B cell (primary cell): ENCODE measurements around the gene POLR2A. TPM values are rescaled to one million over a fixed set of nuclear protein-coding genes. Genes with fewer than 3 reads are reported as not detected.
A peak's percentile ranks its signal among the peaks of the same experiment; 100 is the strongest.

Experiments
- ATAC-seq: fragments of 200-7000 bp; cut with Tn5 transposase; one replicate; pipeline ENCODE4 v1.10.0; 2021; ENCODE audit warnings: low read depth, mild to moderate bottlenecking, moderate number of reproducible peaks, moderate library complexity
- CTCF ChIA-PET: fragments of 350-600 bp; sonication (Branson Sonifier 250); formaldehyde crosslinking; loops from one replicate; lab custom pipeline; 2021; ENCODE audit warnings: antibody characterized with exemption, inconsistent platforms; lab: Charles Lee
- POLR2A ChIA-PET: fragments of 350-600 bp; sonication (Branson Sonifier 250); formaldehyde crosslinking; loops from one replicate; lab custom pipeline; 2021; ENCODE audit warnings: antibody characterized with exemption; lab: Charles Lee
- DNase-seq: peaks from one replicate; pipeline ENCODE4 v3.0.0; 2013
- H2AFZ ChIP-seq: 2 replicates; pipeline ENCODE4 v1.6.1; 2012; ENCODE audit warnings: mild to moderate bottlenecking, low read depth, low read length; ENCODE audit not compliant: insufficient read depth, poor library complexity, severe bottlenecking
- H3K27ac ChIP-seq, 2 donors: 1 replicate in 1 of 2; 2 replicates in 1 of 2; pipeline ENCODE4 v1.5.1; 2012 to 2013; ENCODE audit warnings: low read length in 2 of 2, mild to moderate bottlenecking in 2 of 2, moderate library complexity in 1 of 2
- H3K27me3 ChIP-seq, 4 experiments: fragments of 200-600 bp in 1 of 4; sonication (generic) in 1 of 4; replicated peaks in 1 of 4; 1 replicate in 2 of 4; 2 replicates in 2 of 4; pipeline versions ENCODE4 v1.6.1 to v1.7.0; 2013 to 2016; ENCODE audit warnings: low read length in 3 of 4, mild to moderate bottlenecking in 2 of 4, mixed read lengths in 1 of 4, moderate library complexity in 1 of 4; ENCODE audit not compliant: insufficient read depth in 4 of 4, control insufficient read depth in 3 of 4; ENCODE audit errors: control extremely low read depth in 1 of 4
- H3K36me3 ChIP-seq, 2 experiments: replicated peaks in 1 of 2; 1 replicate in 1 of 2; 2 replicates in 1 of 2; pipeline versions ENCODE4 v1.6.1 to v1.7.1; 2013; ENCODE audit warnings: low read length in 1 of 2; ENCODE audit not compliant: insufficient read depth in 2 of 2, control insufficient read depth in 1 of 2; ENCODE audit errors: control extremely low read depth in 1 of 2, extremely low read depth in 1 of 2
- H3K4me1 ChIP-seq, 2 donors: fragments of 200-600 bp in 1 of 2; sonication (generic) in 1 of 2; 1 replicate in 1 of 2; 2 replicates in 1 of 2; pipeline versions ENCODE4 v1.5.1 to v1.6.1; 2013 to 2017; ENCODE audit warnings: low read length in 2 of 2; ENCODE audit not compliant: control insufficient read depth in 2 of 2, insufficient read depth in 2 of 2
- H3K4me2 ChIP-seq: replicated peaks from 2 replicates; pipeline ENCODE3; 2012; ENCODE audit warnings: mild to moderate bottlenecking, low read depth, low read length; ENCODE audit not compliant: poor library complexity, severe bottlenecking
- H3K4me3 ChIP-seq, 5 experiments: fragments of 200-600 bp in 1 of 5; sonication (generic) in 1 of 5; 1 replicate in 3 of 5; 2 replicates in 2 of 5; pipeline versions ENCODE4 v1.5.1 to v1.7.0; 2011 to 2016; ENCODE audit warnings: low read length in 4 of 5, mild to moderate bottlenecking in 4 of 5, low read depth in 2 of 5, control low read depth in 1 of 5, moderate library complexity in 1 of 5; ENCODE audit not compliant: insufficient read depth in 1 of 5; ENCODE audit errors: control extremely low read depth in 1 of 5, extremely low read depth in 1 of 5
- H3K79me2 ChIP-seq: fragments of 200-600 bp; sonication (generic); one replicate; pipeline ENCODE4 v1.6.0; 2016; ENCODE audit warnings: low read length; ENCODE audit not compliant: control insufficient read depth, insufficient read depth
- H3K9ac ChIP-seq: fragments of 200-600 bp; sonication (generic); 2 replicates; pipeline ENCODE4 v1.6.1; 2017; ENCODE audit warnings: mild to moderate bottlenecking, low read length, moderate library complexity
- H3K9me3 ChIP-seq, 3 donors: one replicate each; pipeline versions ENCODE4 v1.6.1 to v1.7.1; 2013; ENCODE audit warnings: low read length in 2 of 3; ENCODE audit not compliant: control insufficient read depth in 2 of 3, insufficient read depth in 1 of 3; ENCODE audit errors: control extremely low read depth in 1 of 3
- H4K20me1 ChIP-seq: 2 replicates; pipeline ENCODE4 v1.6.0; 2012; ENCODE audit warnings: mild to moderate bottlenecking, low read length; ENCODE audit not compliant: insufficient read depth, control insufficient read depth, poor library complexity, severe bottlenecking
- H3K27ac Mint-ChIP-seq: one replicate; pipeline ENCODE4 v1.8.0; 2021; ENCODE audit warnings: mixed read lengths
- H3K27me3 Mint-ChIP-seq: one replicate; pipeline ENCODE4 v1.8.0; 2021; ENCODE audit warnings: mixed read lengths
- H3K4me1 Mint-ChIP-seq: one replicate; pipeline ENCODE4 v1.8.0; 2021; ENCODE audit warnings: mixed read lengths
- H3K4me3 Mint-ChIP-seq: one replicate; pipeline ENCODE4 v1.8.0; 2021; ENCODE audit warnings: mixed read lengths
- H3K9me3 Mint-ChIP-seq: one replicate; pipeline ENCODE4 v1.8.0; 2022; ENCODE audit warnings: mixed read lengths; ENCODE audit not compliant: insufficient read depth
- CTCF ChIP-seq: fragments of 200-600 bp; IDR thresholded peaks from one replicate; pipeline ENCODE4 v1.8.0; 2022; ENCODE audit warnings: antibody characterized with exemption, mild to moderate bottlenecking
- EZH2 ChIP-seq: IDR thresholded peaks from 2 replicates; pipeline ENCODE4 v1.6.1; 2012; ENCODE audit warnings: borderline replicate concordance, low read depth, mild to moderate bottlenecking, moderate library complexity, low read length; ENCODE audit not compliant: insufficient read depth, poor library complexity, severe bottlenecking
- WGBS: methylation state at CpG from one replicate; pipeline ENCODE4 v1.1.5; 2013; ENCODE audit warnings: missing lambda C conversion rate; ENCODE audit not compliant: insufficient coverage; 5-methylcytosine and 5-hydroxymethylcytosine counted together
- intact Hi-C: fragments of 100-400 bp; cut with micrococcal nuclease; formaldehyde crosslinking; loops from one replicate; pipeline ENCODE4 v1.10.0; 2022
- polyA plus RNA-seq: library from polyadenylated mRNA; depleted of rRNA; stranded (reverse); fragments of >200 nt; gene quantifications from 2 replicates; pipeline ENCODE4 v1.2.3, GENCODE V29; 2012
- total RNA-seq, 2 donors: library from RNA; stranded (reverse); fragments of 120-200 nt in 1 of 2; gene quantifications; 1 replicate in 1 of 2; 2 replicates in 1 of 2; pipeline versions ENCODE4 v1.2.3 to v1.2.4, GENCODE V29; 2013 to 2022

POLR2A gene
- total and polyA plus RNA-seq, 2 donors (not counting 1 experiment from before 2014, with no cell fraction given) = 56.5 to 225 TPM

GRCh38 chr17:7437369-7437863, 46.8 kb upstream of the POLR2A start:
- POLR2A ChIA-PET = interaction anchor here (0.8 to 3.2 kb wide), 6 partner anchors 44 to 250 kb away, joined by 3 to 27 read pairs (median 3); partner anchors contain the start of genes GPS2, POLR2A, SLC35G6 and TP53
- Histone ChIP-seq H4K20me1 (peaks cover 49% of the 10 kb centered on the region), H3K4me2 (peak overlapping the region; percentile 93), H3K4me3 (peak overlapping the region in 2 of 5 experiments; percentile 7 to 23), H3K27me3 (peaks cover 0 to 45% (median 31%) of the 10 kb centered on the region in 4 experiments), H3K27ac (no peak overlapping the region), H3K4me1 (peaks cover 51 to 53% of the 10 kb centered on the region in 2 donors), H3K79me2 (peaks cover 27% of the 10 kb centered on the region), H3K9me3 (peaks cover 0 to 34% (median 0%) of the 10 kb centered on the region in 3 donors), H3K36me3 (no peaks in the 10 kb centered on the region), H2AFZ (no peak overlapping the region), H3K9ac (no peak overlapping the region)
- Mint-ChIP-seq H3K4me1 (peaks cover 48% of the 10 kb centered on the region), H3K27ac (no peak overlapping the region), H3K4me3 (peak overlapping the region; percentile 84), H3K27me3 (peaks cover 37% of the 10 kb centered on the region), H3K9me3 (no peaks in the 10 kb centered on the region)
- CTCF ChIA-PET = interaction anchor here (0.7 to 4.2 kb wide), 31 partner anchors 8 to 250 kb away, joined by 3 to 43 read pairs (median 6); partner anchors contain the start of genes CHRNB1, MPDU1, NEURL4 and POLR2A
- TF ChIP-seq CTCF = no peak
- no peak for TF ChIP-seq EZH2
- 47% methylated on average over 31 of the region's 31 CpGs for WGBS
- no peak for ATAC-seq
- intact Hi-C loops = loop anchor here (5.0 kb wide), 2 partner anchors 400 to 1950 kb away; partner anchors contain the start of genes DERL2, MIS12 and SLC16A13
- no peak for DNase-seq
